Cortex of kidney (tissue), 1 donor: Measurements from ENCODE around the gene HNRNPLL.
A peak's percentile ranks its signal among the peaks of the same experiment; 100 is the strongest.
"Not testable (repeated sequence)": the region's sequence is repeated elsewhere in the genome, so short reads cannot be mapped to it uniquely, and the experiment has no call there.

Source experiments
- DNase-seq: peaks from one replicate; lab custom pipeline; 2025; lab: John Stamatoyannopoulos, UW

The HNRNPLL gene

GRCh38 chr2:38602732-38603401 lies at the start of gene HNRNPLL:
HNRNPLL (minus strand) TSS chr2:38602928; CDS start chr2:38602626, 302 bp downstream.
- peak; percentile 92 for DNase-seq

- DNase-seq = no peak
Observed at GRCh38 chr2:38650717-38651116, 48.0 kb upstream of the HNRNPLL start.

- DNase-seq = no peak
Observed at GRCh38 chr2:38650012-38650411, 47.3 kb upstream of the HNRNPLL start.

GRCh38 chr2:38649176-38649728 lies 46.5 kb upstream of the HNRNPLL start:
- DNase-seq = no peak

GRCh38 chr2:38648107-38648761 lies 45.5 kb upstream of the HNRNPLL start:
- DNase-seq = no peak

- not testable (repeated sequence) for DNase-seq
Observed at GRCh38 chr2:38643683-38644511, 41.2 kb upstream of the HNRNPLL start.

GRCh38 chr2:38643021-38643671 lies 40.4 kb upstream of the HNRNPLL start:
- no peak for DNase-seq

GRCh38 chr2:38642373-38643017 lies 39.8 kb upstream of the HNRNPLL start:
- not testable (repeated sequence) for DNase-seq

- DNase-seq = no peak
Observed at GRCh38 chr2:38636069-38636468, 33.3 kb upstream of the HNRNPLL start.

GRCh38 chr2:38635139-38635538 lies 32.4 kb upstream of the HNRNPLL start:
- no peak for DNase-seq

GRCh38 chr2:38634684-38635083 lies 32.0 kb upstream of the HNRNPLL start:
- DNase-seq = no peak

- DNase-seq = no peak
Observed at GRCh38 chr2:38633895-38634294, 31.2 kb upstream of the HNRNPLL start.

- DNase-seq = no peak
Observed at GRCh38 chr2:38632980-38633379, 30.3 kb upstream of the HNRNPLL start.

GRCh38 chr2:38631976-38632375 lies 29.2 kb upstream of the HNRNPLL start:
- no peak for DNase-seq

GRCh38 chr2:38629684-38630083 lies 27.0 kb upstream of the HNRNPLL start:
- DNase-seq = no peak

- DNase-seq = no peak
Observed at GRCh38 chr2:38627391-38627790, 24.7 kb upstream of the HNRNPLL start.

- DNase-seq = no peak
Observed at GRCh38 chr2:38626326-38627035, 23.8 kb upstream of the HNRNPLL start.

GRCh38 chr2:38622210-38622609 lies 19.5 kb upstream of the HNRNPLL start:
- no peak for DNase-seq

GRCh38 chr2:38621018-38621417 lies 18.3 kb upstream of the HNRNPLL start:
- DNase-seq = no peak

- no peak for DNase-seq
Observed at GRCh38 chr2:38620282-38620977, 17.7 kb upstream of the HNRNPLL start.
